Effector CD8-positive, alpha-beta T cell (primary cell): Measurements from ENCODE around the gene ACAT1.
"Not testable (repeated sequence)": the region's sequence is repeated elsewhere in the genome, so short reads cannot be mapped to it uniquely, and the experiment has no call there.

Experiments used
- DNase-seq: peaks from one replicate; lab custom pipeline; 2025; lab: John Stamatoyannopoulos, UW
- total RNA-seq, 4 experiments: gene quantifications; one replicate each; lab custom pipeline; 2026; lab: John Stamatoyannopoulos, UW

Gene ACAT1
- 27.2 to 34.2 (median 29.8) reads per million in 4 experiments for total RNA-seq

DNA sequence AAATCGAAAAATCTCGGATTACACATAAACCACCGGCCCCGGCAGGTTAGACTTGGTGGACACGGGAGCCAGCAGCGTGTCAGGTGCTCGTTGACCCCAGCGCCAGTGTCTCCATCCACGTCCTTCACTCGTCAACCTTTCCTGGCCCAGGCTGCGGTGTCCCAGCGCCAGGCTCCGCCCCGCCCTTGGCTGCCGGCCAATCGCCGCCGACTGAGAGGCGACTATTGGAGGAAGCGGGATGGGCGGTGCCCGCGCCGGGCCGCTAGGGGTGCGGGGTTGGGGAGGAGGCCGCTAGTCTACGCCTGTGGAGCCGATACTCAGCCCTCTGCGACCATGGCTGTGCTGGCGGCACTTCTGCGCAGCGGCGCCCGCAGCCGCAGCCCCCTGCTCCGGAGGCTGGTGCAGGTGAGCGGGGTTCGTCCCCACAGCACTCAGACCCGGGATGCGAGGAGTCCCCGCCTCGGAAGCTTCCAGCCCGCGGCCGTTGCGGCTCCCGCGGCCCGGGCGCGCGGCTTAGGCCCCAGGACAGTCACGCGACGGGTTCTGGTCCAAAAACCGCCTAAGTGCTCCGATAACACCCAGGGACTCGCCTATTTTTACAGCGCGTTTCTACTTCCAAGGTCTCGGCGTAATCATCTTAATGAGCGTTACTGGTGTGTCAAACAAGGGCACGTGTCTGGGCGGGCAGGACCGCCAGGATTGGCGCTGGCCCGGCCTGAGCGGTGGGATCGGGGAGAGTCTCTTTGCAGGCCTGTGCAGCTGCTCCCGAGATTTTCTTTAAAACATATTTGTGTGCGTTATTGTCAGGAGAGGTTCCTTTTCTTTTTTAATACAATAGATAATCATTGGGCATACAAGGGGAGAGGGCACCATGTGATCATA lies at the start of gene ACAT1:
Gene ACAT1 (plus strand): TSS at position 294 of the 882 bp plus-strand sequence. CDS start 40 bp downstream, at position 334.
- DNase-seq = peak; percentile 93

DNA sequence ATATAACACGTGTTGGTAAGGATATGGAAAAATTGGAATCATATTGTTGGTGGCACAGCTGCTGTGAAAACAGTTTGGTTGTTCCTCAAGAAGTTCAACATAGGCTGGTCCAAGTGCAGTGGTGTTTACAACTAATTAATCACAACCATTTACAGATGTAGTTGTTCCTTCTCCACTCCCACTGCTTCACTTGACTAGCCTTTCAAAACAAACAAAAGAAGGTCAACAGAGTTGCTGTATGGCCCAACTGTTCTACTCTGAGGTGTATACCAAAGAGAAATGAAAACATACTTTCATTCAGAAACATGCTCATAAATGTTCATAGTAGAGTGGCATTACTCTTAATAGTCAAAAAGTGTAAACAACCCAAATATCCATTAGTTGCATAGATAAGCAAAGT lies 36.6 kb upstream of the ACAT1 start:
- DNase-seq = no peak

GRCh38 chr11:108085672-108086071 lies 35.7 kb upstream of the ACAT1 start:
- DNase-seq = no peak

DNA sequence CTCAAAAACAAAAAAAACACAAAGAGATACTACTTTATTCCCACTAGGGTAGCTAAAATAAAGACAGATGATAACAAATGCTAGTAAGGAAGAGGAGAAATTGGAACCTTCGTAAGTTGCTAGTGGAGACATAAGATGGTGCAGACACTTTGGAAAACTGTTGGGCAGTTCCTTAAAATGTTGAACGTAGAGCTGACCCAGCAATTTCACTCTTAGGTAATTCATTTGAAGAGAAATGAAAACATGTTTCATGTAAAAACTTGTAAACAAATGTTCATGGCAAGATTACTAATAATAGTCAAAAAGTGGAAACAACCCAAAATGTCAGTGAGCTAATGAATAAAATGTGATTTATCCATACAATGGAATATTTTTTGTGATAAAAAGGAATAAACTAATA lies 29.2 kb upstream of the ACAT1 start:
- DNase-seq = no peak

GRCh38 chr11:108093128-108093904 lies 28.1 kb upstream of the ACAT1 start:
- no peak for DNase-seq

- DNase-seq = no peak
Measured at GRCh38 chr11:108097179-108097578, 24.2 kb upstream of the ACAT1 start.

DNA sequence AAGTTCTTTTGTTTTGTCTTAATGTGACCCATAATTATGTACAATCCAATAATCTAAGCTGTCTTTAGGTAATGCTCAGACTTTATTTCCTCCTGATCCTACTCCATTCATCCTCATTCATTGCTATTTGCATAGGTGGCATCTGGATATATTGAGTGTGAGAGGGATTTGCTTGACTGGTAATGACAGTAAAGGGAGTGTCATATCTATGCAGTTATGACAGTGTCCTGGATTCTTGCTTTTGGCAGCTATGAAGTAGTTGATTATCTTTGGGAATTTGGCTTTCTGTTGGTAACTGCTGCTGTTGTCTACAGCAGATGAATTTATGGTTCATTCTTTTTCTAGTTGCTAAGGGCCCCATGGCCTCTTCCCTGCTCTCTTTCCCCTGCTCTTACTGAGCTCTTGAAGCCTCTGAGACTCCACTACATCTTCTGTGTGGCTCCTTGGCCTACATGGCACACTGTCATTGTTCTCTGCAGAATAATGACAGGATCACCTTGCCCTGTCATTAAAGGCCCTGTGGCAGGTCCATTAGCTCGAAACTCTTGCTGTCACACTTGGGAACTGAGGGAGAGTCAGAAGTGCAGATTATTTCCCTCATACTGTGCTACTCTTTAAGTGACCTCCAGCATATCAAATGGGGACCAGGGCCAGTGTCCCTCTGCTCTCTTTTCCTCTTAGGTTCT lies 20.1 kb upstream of the ACAT1 start:
- DNase-seq = no peak

GRCh38 chr11:108111126-108111525 lies 10.2 kb upstream of the ACAT1 start:
- DNase-seq = no peak

GRCh38 chr11:108112057-108112456 lies 9.3 kb upstream of the ACAT1 start:
- no peak for DNase-seq

GRCh38 chr11:108115500-108116140 lies 5.7 kb upstream of the ACAT1 start:
- no peak for DNase-seq

DNA sequence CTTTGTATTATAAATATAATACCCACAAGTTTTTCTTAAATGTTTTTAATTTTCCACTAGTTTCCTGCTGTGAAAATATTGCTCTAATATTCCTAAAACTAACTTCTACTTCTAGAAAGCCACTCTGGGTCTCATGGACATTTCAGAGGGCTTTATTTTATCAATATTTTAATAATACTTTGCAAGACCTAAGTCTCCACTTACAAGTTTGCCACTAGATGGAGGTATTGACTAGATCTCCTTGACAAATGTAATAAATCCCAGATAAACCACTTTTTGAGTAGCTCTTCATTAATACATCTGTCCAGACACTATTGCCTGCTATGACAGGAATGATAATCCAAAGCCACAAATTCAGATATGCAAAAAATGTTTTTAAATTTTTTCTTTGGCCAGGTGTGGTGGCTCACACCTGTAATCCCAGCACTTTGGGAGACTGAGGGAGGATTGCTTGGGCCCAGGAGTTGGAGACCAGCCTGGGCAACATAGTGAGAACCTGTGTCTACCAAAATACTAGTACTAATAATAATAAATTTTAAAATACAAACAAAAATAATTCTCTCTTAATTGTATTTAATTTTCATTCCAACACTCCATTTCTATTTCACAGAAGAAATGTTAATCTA lies 3.5 kb upstream of the ACAT1 start:
- no peak for DNase-seq

- DNase-seq = not testable (repeated sequence)
Measured at GRCh38 chr11:108120936-108121273, 462 bp upstream of the ACAT1 start.

DNA sequence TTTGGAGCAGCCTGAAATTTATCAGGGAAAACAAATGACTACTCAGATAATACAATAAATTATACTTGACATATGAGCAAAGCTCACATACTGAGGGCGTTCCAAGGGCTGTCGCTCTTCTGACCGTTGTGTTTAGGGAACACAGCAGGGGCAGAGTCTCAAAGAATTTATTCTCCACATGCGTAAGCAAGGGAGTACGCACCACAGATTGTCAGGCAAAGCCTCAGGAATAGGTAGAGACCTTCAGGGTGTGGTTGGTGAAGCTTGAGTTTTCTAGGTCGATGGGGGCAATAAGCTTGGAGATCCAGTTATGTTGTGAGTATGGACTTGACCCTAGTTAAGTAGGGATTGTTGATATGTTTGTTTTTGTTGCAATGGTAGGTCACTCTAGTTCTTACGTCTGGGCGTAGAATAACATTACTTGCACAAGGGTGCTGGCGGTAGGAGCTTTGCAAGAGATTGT lies 830 bp downstream of the ACAT1 start:
- no peak for DNase-seq

- DNase-seq = no peak
Measured at GRCh38 chr11:108125096-108125495, 3.7 kb downstream of the ACAT1 start.

DNA sequence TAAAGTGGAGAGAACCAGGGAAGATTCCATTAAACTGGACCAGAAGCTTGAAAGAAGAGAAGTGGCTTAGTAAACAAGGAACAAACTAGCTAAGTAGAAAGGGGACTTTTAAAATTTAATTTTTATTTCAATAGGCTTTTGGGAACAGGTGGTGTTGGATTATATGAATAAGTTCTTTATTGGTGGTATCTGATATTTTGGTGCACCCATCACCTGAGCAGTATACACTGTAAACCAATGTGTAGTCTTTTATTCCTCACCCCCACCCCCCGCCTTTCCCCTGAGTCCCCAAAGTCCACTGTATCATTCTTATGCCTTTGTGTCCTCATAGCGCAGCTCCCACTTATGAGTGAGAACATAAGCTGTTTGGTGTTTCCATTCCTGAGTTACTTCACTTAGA lies 7.4 kb downstream of the ACAT1 start:
- no peak for DNase-seq

DNA sequence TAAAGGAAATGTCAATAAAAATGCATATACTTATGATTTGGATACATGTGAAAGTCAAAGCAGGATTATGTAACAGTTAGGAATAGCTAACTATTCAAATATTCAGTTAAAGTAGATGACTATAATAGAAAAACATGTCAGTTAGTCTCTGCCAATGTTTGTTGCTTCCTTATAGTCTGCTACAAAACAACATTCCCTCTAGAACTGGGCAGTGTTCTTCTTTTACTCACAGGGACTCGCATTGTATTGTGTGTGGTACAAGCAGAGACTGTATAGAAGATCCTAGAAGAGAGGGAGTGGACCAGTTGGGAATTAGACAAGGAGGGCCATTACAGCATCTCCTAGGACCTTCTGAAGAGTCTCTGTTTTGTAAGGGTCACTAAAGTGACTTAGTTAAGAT lies 10.6 kb downstream of the ACAT1 start:
- DNase-seq = no peak

DNA sequence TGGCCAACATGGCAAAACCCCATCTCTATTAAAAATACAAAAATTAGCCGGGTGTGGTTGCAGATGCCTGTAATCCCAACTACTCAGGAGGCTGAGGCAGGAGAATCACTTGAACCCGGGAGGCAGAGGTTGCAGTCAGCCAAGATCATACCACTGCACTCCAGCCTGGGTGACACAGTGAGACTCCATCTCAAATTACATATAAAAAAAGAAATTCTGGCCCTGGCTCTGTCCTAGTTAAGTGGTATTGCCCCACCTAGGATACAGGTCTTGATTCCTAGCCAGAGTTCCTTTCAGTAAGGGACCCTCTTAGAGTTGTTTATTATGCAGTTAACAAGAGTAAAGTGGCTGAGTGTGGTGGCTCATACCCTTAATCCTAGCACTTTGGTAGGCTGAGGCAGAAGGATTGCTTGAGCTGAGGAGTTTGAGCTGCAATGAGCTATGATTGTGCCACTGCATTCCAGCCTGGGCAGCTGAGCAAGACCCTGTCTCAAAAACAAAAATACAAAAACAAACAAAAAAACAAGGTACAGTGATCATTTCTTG lies 11.7 kb downstream of the ACAT1 start:
- not testable (repeated sequence) for DNase-seq

GRCh38 chr11:108135845-108136544 lies 14.6 kb downstream of the ACAT1 start:
- no peak for DNase-seq

DNA sequence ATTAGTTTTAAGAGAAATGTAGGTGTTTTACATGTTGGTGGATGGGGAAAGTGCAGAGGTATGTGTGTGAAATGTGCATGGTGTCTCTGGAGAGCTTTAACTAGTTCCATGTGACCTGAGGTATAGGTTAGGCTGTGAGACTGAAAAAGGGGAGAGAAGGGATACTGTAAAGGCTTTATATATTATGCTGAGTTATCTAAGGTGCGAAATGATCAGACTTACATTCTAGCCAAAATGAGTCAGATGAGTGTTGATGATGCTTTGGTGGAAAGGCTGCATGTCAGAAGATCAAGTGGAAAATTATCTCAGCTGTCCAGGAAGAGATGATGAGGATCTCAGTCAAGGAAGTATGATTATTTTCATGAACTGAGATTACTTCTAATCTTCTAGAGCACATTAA lies 15.8 kb downstream of the ACAT1 start:
- DNase-seq = no peak

- no peak for DNase-seq
Measured at GRCh38 chr11:108142304-108142703, 20.9 kb downstream of the ACAT1 start.
